ENCODE results near the gene ETS1. TPM values are rescaled to one million over a fixed set of nuclear protein-coding genes. Genes with fewer than 3 reads are reported as not detected.
A peak's percentile ranks its signal among the peaks of the same experiment; 100 is the strongest.

Gene ETS1
- total RNA-seq, 1 donor from 2014 or later: 115 TPM

- no peak overlapping the region for H3K27ac Mint-ChIP-seq (ENCODE audit: unreplicated experiment)
- no peaks in the 10 kb centered on the region for H3K9me3 Mint-ChIP-seq (ENCODE audit: low read depth)
- no peak for TF ChIP-seq CTCF (IDR thresholded peaks at IDR 0.05)
- no peaks in the 10 kb centered on the region for H3K27me3 Mint-ChIP-seq (ENCODE audit: low read depth)
- no peak overlapping the region for H3K4me3 Mint-ChIP-seq (ENCODE audit: unreplicated experiment)
- DNase-seq (ENCODE audit: low spot score): no peak
- no peaks in the 10 kb centered on the region for H3K36me3 Mint-ChIP-seq (ENCODE audit: low read depth)
- H3K4me1 Mint-ChIP-seq (ENCODE audit: low read depth): peaks cover 65% of the 10 kb centered on the region
Observed at GRCh38 chr11:128421577-128422330, 165.6 kb downstream of the ETS1 start.

- no peaks in the 10 kb centered on the region for H3K36me3 Mint-ChIP-seq (ENCODE audit: low read depth)
- peak overlapping the region; percentile 53 for H3K27ac Mint-ChIP-seq (ENCODE audit: unreplicated experiment)
- no peaks in the 10 kb centered on the region for H3K9me3 Mint-ChIP-seq (ENCODE audit: low read depth)
- peaks cover 65% of the 10 kb centered on the region for H3K4me1 Mint-ChIP-seq (ENCODE audit: low read depth)
- no peak overlapping the region for H3K4me3 Mint-ChIP-seq (ENCODE audit: unreplicated experiment)
- no peaks in the 10 kb centered on the region for H3K27me3 Mint-ChIP-seq (ENCODE audit: low read depth)
- no peak for DNase-seq (ENCODE audit: low spot score)
- TF ChIP-seq CTCF (IDR thresholded peaks at IDR 0.05): no peak
Observed at GRCh38 chr11:128420951-128421350, 166.4 kb downstream of the ETS1 start.

GRCh38 chr11:128420265-128420664 is 167.1 kb downstream of the ETS1 start:
- peaks cover 65% of the 10 kb centered on the region for H3K4me1 Mint-ChIP-seq (ENCODE audit: low read depth)

GRCh38 chr11:128419012-128419767 is 168.2 kb downstream of the ETS1 start:
- Mint-ChIP-seq H3K36me3 (ENCODE audit: low read depth) (no peaks in the 10 kb centered on the region), H3K4me3 (ENCODE audit: unreplicated experiment) (no peak overlapping the region), H3K27me3 (ENCODE audit: low read depth) (no peaks in the 10 kb centered on the region), H3K9me3 (ENCODE audit: low read depth) (no peaks in the 10 kb centered on the region), H3K27ac (ENCODE audit: unreplicated experiment) (no peak overlapping the region), H3K4me1 (ENCODE audit: low read depth) (peaks cover 57% of the 10 kb centered on the region)
- TF ChIP-seq CTCF (IDR thresholded peaks at IDR 0.05): no peak
- DNase-seq (ENCODE audit: low spot score): no peak

More at GRCh38 chr11:128420265-128420664, 167.1 kb downstream of the ETS1 start:
- no peaks in the 10 kb centered on the region for H3K9me3 Mint-ChIP-seq (ENCODE audit: low read depth)
- DNase-seq (ENCODE audit: low spot score): no peak
- TF ChIP-seq CTCF (IDR thresholded peaks at IDR 0.05): no peak
- H3K27me3 Mint-ChIP-seq (ENCODE audit: low read depth): no peaks in the 10 kb centered on the region
- H3K4me3 Mint-ChIP-seq (ENCODE audit: unreplicated experiment): no peak overlapping the region
- no peaks in the 10 kb centered on the region for H3K36me3 Mint-ChIP-seq (ENCODE audit: low read depth)
- H3K27ac Mint-ChIP-seq (ENCODE audit: unreplicated experiment): no peak overlapping the region

DNA sequence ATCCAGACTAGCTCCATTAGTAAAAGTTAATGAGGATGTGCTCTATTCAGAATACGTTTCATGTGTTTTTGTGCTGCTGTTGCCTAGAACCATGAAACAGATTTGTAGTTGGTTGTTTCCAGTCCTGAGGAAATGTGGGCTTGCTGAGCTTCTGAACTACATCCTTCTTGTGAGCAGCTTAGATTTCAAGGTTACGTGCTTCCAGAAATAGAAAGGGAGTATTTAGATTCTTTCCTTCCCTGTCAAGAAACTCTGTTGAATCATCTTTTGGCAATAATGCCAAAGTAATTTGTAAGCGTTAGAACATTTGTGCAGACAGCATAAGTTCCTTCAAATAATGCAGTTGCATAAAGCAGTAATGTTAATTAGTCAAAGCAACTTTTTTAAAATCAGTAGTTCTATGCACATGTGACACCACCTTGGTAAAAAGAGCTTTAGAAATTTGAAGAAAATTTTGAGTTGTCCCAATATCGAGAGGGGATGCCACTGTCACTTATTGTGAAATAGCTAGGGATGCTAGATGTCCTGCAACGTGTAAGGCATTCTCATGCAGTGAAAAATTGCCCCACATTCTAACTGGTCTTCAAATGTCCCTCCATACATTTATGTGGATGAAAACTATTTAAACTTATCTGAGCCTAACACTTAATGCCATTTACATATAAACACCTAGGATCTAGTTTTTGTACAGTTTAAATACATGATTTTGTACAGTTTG is 169.6 kb downstream of the ETS1 start:
- H3K4me1 Mint-ChIP-seq (ENCODE audit: low read depth): peaks cover 49% of the 10 kb centered on the region
- H3K27me3 Mint-ChIP-seq (ENCODE audit: low read depth): no peaks in the 10 kb centered on the region
- no peaks in the 10 kb centered on the region for H3K9me3 Mint-ChIP-seq (ENCODE audit: low read depth)
- no peak for TF ChIP-seq CTCF (IDR thresholded peaks at IDR 0.05)
- H3K4me3 Mint-ChIP-seq (ENCODE audit: unreplicated experiment): no peak overlapping the region
- H3K27ac Mint-ChIP-seq (ENCODE audit: unreplicated experiment): peak overlapping the region; percentile 84
- no peak for DNase-seq (ENCODE audit: low spot score)
- H3K36me3 Mint-ChIP-seq (ENCODE audit: low read depth): no peaks in the 10 kb centered on the region
